GM21515 (cell line): ENCODE measurements around the gene KCNQ1OT1.

Experiments used
- ATAC-seq: cut with Tn5 transposase; IDR thresholded peaks from one replicate; pipeline ENCODE4 v1.9.1; 2021; ENCODE audit not compliant: unreplicated experiment

Gene KCNQ1OT1

DNA sequence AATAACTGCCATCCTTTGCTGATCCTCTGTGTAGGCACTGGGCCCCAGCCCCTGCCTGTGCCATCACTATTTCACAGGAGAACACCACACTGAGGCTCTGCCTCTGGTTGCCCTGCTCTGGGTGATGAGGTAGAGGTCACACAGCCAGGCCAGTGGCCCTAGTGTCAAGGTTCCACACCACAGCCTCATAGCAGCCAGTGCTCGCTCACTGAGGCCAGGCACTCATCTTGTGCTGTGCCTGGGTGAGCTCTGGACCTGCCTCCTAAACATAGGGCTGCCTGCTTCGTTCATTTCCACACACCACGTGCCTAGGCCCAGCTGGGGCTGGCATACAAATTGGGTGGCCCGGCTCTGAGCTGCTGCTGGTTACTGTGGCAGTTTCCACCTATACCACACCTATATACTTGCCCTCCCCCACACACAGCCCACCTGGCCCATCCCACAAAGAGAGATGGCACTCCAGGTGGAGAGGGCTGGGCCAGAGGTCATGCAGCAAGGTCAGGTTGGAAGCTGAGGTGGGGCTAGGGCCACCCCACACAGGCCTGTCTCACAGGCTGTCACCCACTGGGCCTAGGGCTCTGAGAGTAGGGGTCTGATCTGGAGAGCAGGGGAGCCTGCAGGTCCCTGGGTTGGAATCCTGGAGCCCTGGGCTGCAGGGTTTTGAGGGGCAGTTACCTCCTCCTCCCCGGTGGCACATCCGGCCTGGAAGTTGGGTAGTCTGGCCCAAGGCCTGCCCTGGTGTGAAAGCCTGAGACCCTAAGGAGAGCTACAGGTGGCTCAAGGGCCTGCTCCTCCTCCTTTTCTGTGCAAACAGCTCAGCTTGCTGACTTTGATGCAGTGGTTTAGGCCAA is 11.2 kb downstream of the KCNQ1OT1 start:
- ATAC-seq: no peak

DNA sequence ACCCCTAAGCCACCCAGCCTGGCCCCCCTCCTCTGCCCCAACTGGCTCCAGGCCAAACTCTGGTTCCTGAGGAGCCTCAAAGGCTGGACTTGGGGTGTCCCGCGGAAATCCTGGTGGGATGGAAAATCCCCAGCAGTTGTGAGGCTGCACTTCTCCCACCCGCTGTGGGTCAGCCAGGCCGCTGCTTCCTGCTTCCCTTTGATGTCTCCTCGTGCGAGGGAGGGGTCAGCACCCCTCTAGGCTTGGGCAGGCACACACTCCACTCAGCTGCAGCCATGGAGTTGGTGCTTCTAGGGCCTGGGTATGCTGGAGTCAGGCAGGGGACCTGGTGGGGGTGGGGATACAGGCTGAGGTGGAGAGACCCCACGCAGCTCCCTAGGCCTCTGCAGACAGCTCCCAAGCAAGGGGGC is 12.0 kb downstream of the KCNQ1OT1 start:
- no peak for ATAC-seq

DNA sequence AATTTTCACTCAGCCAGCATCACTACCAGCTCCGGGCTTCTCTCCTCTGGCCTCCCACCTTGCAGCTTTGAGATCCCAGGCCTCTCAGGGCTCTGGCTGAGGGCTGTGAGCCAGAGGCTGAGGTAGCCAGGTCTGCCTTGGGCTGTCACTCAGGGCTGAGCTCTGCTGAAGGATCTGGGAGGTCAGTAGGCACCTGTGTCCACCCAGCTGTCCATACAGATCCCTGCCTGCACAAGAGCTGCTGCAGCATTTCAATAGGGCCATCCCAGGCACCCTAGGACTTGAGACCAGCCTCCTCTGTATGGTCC is 12.6 kb downstream of the KCNQ1OT1 start:
- no peak for ATAC-seq

DNA sequence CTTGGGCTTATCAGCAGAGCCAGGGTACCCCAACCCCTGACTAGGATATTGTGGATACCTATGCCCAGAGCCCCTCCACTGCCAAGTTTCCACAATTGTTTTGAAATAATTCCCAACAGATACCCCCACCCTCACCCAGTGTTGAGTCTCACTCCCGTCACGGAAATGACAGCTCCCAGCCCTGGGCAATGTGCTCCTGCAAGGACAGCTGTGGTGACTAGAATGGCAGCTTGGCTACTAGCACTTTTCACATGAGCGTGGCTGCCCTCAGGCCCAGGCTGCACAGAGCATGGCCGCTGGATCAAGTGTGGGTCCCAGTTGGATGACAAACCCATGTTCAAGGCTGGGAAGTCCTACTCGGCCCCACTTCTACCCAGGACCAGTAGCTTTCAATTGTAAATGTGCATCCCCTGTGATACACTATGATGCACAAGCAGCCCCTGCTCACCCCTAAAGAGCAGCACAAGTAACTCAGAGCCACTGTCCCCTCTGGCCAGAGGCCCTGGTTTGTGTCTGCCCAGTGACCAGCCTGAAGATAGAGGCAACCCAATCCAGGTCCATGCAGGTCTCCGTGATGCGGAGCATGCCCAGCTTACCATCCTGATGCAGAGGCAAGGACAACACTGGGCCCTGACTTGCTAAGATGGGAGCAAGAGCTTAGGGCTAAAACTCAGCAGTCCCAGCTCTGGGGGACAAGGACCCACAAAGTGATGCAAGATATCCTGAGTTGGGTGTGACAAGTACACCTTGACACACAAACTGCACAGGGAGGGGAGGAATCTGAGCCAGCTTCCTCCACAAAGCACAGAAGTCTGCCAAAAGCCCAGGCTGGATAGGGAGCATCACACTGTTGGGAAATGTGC is 13.2 kb downstream of the KCNQ1OT1 start:
- no peak for ATAC-seq

DNA sequence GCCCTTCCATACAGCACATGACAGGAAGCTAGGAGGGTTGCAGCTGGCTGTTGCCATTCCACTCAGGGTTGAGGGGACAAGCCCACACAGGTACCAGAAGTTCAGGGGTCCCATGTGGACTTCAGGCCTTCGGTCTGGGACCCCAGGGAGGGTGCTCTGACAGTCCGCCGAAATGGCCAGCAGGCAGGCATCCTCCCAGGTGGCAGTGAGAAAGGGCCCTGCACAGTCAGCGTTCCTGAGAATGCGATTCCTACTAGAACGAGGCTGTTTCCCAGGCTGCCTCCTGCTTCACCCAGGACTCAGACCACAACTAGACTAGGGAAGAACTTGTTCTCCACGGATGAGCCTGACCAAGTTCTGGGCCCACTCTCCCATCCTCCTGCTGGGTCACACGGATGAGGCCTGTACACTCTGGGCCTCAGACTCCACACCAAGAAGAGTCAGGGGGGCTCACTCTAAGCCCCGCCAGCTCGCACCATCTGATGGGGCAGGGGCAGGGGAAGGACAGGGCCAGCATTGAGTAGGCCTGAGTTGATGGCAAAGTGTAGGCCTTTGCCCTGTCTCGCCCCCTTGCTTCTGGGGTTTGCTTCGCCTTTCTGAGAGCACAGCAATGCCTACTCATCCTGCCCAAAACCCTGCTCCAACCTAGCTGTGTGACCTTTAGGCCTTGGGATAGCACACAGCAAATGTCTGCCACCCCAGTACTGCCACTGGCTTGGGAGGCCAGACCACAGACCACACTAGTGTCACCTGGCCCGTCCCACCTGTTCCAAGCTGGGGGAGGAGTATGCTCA is 14.0 kb downstream of the KCNQ1OT1 start:
- ATAC-seq: no peak

DNA sequence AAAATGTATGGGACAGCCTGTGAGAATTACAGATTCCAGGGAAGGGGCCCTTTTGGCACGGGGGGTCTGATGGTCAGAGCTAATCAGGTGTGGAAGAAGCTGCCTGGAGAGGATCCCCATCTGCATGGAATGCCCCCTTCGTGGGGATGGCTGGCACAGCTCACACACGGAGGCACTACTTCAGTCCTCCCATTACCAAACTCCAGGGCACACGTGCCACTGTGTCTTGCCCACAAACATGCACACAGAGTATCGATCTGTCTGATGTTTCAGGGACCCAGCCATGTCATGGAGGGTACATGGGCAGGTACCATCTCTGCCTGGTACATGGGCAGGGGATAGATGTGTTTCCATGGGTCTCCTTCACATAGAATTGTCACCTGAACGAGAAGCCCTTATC is 14.7 kb downstream of the KCNQ1OT1 start:
- ATAC-seq: no peak

DNA sequence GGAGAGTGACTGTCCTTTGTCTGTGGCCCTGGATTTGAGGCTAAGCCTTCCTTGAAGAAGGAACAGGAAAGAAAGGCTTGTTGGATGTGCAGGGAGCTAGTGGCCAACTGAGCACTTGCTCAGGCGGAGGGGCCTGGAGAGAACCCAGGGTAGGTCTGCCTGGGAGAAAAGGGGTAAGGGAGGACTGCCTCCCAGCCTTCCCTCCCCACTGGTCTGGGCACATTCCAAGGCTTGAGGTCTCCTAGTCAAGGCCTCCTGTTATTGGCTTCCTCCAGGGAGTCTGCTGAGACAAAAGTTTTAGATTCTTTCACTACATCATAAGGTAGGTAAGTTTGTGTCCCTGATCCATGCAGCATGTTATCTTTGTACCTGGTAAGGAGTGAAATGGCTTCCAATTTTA is 15.2 kb downstream of the KCNQ1OT1 start:
- no peak for ATAC-seq

DNA sequence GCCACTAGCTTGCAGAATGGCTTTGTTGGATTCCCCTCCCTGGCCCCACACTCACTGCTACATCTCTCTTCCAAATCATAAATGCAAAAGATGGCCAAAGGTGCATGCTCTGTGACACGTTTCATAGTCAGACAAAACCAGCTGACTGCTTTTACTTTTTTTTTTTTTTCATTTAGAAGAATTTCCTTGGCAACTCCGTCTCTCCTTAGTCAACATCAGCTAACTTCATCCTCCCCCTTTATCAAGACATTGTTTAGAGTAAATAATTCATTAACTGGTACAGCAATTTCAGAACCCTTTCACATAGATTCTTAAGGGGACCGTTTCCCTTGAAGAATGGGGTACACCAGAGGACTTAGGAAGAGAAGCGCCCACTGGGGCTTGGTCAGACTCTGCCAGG is 16.0 kb downstream of the KCNQ1OT1 start:
- no peak for ATAC-seq

DNA sequence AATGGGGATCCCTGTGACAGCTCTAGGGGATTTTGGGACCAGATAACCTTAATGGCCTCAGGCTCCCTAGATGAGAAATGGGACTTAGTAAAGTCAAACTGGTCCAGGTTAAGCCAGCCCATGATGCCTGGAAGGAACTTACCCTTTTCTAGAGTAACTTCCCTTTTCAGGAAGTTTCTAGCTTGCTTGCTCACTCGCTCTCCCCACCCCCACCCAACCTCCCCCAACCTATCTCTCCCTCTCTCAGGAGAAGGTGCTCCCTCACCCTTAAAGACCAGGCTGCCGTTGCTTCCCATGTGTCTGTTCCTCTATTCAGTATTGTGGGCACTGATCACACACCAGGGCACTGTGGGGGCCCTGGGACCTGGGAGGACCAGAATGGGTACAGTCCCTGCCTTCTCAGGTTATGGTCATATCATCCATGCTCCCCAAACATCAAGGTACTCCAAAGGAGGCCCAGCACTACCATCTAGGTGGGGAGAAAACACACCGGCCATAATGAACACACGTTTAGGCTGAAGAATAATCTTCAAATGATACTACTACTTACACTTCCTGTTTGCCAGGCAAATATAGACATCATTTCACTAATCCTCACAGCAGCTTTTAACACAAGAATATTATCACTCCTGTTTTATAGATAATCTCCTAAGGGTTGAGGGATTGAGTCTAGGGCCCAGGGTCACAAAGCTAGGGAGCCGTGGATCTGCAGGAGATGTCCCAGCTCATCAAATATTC is 18.2 kb downstream of the KCNQ1OT1 start:
- ATAC-seq: no peak

DNA sequence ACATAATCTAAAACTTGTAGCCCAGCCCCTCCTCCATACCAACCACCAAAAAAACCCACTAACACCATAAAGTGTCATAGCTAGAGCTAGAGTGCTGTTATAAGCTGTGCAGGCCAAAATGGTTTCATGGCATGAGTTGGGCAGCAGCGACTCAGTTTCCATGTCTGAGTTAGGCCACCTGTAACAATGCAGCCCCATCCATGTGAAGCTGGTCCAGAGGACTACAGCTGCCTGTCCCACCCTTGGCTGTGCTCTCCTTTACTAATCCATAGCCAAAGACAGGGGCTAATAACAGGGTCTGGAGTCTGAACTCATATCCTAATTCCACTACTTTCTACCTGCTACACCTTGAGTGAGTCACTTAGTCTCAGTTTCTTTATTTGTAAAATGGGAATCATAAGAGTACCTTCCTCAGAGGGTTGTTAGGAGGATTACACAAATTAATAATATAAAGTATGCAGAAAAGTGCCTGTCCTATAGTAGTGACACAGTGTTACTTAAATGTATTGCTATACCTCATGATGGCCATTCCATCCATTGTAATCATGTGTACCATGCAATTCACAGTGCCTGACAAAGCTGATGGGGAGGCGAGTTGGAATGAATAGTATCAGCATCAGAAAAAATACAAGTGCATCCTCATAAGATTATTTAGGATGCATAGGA is 20.6 kb downstream of the KCNQ1OT1 start:
- no peak for ATAC-seq

DNA sequence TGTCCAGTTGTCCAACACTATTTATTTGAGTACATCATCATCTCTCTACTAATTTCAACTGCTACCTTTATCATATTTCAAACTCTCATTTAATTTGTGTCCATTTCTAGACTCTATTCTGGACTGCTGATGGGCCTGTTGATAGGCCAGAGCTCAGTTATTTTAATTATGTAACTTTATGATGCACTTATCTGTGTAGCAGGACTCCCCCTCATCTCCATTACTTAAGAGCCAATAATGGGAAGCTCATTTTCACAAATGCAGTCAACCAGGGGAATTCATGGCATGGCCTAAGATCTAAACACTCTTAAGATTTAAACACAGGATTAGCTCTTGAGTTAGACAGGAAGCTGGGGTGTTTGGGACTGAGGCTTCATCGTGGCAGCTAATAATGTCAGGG is 21.4 kb downstream of the KCNQ1OT1 start:
- ATAC-seq: no peak

DNA sequence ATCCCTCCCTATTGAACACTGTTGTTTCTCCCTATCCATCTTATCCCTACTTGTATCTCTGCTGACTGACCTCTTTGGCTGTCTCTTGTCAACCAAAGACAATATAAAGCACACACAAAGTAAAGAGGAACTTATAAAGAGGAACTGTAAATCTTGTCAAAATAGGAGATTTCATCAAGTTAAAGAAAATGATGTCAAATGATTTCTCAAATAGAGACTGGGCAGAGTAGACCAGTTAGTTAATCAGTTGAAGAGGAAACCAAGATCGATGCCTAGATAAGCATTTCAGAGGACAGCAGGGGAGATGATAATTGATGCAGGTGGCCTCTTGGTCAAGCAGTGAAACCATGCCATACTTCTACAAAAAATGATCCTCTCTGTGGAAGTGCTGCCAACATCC is 22.7 kb downstream of the KCNQ1OT1 start:
- no peak for ATAC-seq

DNA sequence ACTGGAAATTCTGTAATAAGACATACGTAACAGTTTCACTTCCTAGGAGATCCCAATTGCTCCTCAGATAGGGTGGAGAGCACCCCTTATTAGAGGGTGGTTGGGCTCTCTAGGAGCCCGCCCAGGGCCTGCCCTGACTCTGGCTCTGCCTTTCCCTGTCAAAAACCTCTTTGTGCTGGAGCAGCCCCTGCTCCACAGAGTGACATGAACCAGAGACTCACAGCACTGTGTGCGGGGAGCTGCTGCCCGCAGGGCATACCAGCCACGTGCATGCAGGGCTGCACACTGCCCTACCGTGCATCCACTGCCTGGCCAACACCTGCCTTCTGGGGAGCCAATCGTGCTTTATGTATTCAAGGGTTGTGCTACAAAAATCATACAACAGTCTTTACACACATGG is 24.3 kb downstream of the KCNQ1OT1 start:
- no peak for ATAC-seq

DNA sequence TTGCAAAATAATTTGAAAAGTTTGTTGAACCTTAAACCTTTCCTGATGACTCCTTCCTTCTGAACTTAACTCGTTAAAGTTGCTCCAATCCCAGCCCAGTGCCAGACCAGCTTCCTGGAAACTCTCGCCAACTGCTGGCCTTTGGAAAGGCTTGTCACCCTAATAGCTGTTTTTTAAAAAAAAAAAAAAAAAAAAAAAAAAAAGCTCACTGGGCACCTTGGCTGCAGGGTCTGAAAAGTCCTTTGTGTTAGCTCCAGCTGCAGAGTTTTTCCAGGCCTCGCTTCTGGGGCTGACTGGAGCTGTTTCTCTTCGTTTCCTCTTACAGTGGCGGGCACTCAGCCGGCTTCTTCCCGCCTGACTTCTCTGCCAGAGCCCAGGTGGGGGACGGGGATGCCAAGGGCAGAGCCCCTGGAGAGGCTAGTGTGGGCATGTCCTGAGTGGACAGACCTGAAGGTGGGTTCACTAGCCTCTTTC is 25.1 kb downstream of the KCNQ1OT1 start:
- no peak for ATAC-seq

DNA sequence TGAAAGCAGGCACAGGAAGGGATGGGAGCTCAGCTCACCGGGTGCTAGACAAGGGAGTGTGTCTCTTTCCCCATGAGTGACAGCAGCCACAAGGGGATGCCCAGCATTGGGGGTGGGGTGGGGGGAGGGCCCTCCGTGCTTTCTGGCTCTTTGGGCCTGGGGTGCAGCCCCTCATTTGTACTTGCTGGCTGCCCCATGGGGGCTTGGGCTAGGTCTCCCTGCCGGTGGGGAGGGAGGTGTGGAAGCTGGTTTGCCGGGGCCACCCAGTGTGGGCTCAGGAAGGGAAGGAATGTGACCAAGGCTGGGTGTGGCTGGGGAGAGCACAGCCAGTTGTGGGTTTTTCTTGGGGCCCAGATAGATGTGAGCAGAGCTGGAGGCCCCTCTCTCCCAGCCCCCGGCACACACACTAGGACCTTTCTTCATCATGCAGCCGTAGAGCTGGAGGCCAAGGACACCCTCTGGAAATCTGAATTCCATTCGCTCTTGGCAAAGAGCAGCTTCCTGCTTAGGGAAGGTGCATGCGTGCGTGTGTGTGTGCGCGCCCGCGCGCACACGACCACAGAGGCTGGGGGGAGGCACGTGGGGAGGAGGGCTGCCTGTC is 25.8 kb downstream of the KCNQ1OT1 start:
- no peak for ATAC-seq

DNA sequence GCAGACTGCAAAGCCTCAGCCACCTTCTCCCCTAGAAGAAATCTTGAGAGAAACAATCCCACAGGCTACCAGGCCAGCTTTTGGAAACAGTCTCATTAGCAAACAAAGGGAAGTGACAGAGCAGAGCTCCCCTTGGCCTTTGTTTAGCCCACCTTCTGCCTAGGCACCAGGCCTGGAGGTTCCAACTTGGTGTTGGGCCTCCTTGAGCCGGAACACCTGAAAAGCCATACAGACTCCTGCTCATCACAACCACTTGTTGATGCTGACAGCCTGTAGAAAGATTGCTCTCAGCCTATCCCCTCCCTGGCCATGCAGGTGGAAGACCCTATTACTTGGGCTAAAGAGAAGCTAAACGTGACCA is 26.6 kb downstream of the KCNQ1OT1 start:
- no peak for ATAC-seq

DNA sequence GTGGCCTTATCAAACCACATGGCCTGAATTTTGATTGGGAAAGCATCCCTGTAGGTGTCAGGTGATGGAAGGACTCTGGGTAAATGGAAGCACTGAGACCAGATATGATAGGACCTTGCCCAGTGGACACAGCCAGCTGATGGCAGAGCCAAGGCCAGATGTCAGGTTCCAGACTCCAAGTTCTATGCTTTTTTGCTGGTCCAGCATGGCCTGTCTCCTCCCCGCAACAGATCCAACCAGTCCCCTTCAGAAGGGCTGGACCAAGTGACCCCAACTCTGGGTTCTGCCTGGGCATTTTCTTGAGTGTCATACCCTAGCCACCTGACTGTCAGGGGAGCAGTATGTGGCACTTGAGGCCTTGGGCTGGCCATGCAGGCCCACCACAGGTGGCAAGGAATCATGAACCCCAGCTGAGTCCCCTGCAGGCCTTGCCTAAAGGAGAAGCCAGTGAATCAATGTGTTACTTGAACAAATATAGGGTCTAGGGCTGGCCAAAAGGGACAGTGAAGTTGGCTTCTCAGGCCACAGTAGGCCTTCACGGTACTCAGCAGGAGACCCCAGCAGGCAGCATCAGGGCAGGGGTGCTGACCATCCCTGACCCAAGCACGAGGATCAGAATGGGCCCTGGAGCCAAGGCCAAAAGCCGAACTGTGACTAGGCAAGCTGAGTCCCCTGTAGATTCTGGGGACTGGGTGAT is 27.1 kb downstream of the KCNQ1OT1 start:
- ATAC-seq: no peak

DNA sequence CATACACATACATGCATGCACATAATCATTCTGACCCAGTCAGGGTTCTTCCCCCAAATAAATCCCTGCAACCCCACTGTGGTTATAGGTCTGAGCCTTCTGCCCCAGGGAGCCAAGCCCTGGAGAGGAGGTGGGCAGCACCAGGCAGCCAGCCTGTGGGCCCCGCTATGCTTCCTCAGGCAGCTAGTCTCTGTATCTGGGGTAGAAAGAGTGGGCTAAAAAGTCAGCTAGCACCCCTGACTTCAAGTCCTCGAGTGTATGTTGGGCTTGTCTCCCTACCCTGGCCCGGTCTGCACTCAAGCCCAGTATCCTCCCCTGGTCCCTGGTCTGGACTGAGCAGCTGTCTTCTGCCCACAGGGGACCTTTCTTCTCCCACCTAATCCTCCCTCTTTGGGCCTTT is 28.0 kb downstream of the KCNQ1OT1 start:
- ATAC-seq: no peak

DNA sequence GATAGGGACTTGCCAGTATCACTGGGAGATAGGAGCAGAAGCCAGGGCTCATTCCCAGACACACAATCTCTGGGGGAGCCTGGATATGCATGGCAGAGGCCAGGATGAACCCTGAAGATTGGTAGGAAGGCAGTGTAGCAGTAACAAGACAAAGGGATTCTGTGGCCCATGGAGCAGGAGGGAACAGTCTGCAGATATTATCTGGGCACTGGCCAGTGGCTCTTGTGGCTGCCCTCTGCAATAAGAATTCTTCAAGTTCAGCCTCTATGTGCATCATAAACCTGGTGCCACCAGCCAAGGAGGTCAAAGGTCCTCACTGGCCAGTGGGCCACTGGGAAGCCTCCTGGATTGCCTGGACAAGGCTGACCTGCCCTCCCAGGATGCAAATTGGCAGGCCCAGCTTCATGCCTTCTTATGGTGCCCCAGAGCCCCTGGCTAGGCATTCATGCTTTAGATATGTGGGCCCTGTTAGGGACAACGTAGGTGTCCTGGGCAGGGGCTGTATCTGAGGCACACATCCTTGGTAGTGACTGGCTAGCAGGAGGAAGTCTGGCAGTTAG is 29.2 kb downstream of the KCNQ1OT1 start:
- ATAC-seq: no peak
